Hepatic stellate cell (primary cell): Measurements from ENCODE around the gene INSC.
A peak's percentile ranks its signal among the peaks of the same experiment; 100 is the strongest.

Source experiments
- DNase-seq: peaks from one replicate; pipeline ENCODE4 v3.0.0; 2011; ENCODE audit warnings: low spot score

Gene INSC

DNA sequence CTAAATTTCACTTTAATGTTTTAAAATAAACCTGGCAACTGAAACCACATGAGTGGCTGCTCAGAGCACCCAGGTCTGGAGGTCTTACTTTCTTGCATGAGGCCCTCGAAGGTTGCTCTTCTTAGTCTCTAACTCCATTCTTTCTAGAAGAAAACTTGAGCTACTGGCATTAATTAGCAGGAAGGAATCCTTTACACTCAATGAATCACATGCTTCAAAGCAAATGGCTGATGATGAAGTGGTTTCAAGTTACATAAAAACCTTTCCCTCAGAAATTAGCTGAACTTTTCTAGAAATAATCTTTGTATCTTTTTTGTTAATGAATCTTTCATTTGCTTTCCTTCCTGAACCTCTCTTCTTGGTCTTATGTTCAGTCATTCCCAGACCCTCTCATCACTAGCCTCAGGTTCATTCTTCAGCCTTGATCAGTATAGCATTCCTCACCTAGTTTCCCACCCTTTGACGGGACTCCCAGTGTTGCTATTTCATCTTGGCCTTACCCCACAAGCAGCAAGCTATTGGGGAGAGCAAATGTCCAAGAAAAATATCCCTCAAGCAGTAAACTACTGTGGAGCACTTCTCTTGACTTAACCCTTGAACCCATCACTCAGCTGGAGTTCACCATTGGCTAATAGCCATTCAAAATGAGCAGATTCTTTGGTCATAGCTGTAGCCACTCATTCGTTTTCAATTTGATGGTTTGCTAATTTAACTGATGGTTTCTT is 75.1 kb downstream of the INSC start:
- DNase-seq, result no peak

DNA sequence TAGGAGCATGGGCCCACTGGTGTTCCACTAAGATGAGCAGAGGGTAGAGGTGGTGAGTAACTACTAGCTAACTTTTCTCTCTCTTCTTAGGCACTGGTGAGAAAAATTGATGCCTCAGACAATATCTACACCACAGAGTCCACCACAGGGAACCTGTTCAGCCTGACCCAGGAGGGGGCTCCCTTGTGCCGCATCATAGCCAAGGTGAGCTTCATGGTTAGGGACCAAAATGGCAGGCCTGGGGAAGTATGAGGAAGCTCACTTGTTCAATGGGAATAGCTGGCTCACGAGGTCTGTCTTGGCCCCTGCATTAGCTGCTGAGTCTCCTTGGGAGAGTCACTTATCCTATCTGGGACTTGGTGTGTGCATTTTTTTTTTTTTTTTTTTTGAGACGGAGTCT is 75.9 kb downstream of the INSC start:
- no peak for DNase-seq

DNA sequence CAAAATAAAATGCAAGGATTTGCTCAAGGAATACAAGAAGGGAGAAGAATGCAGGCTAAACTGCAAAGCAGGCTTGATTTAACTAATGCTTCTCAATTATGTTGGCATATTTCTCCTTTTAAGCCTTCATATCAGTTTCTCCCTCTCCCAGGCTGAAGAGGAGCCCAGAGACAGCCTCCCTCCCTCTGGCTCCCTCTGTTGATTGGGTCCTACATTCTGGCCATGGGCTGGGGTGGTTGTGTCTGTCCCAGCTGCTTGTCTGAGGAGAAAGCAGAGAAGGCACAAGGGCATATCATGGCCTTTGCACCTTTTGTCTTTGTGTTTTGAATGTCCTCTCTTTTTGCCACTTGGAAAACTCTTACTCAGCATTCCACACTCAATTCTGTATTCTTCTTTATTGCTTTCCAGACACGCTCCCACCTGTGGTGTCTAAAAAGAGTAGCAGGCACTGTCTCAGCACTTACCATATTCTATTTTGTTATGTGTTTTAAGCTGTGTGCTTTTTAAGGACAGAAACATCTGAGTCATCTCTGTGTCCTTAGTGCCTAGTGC is 77.4 kb downstream of the INSC start:
- no peak for DNase-seq

- DNase-seq, result no peak
Observed at GRCh38 chr11:15194671-15195415, 80.1 kb downstream of the INSC start.

DNA sequence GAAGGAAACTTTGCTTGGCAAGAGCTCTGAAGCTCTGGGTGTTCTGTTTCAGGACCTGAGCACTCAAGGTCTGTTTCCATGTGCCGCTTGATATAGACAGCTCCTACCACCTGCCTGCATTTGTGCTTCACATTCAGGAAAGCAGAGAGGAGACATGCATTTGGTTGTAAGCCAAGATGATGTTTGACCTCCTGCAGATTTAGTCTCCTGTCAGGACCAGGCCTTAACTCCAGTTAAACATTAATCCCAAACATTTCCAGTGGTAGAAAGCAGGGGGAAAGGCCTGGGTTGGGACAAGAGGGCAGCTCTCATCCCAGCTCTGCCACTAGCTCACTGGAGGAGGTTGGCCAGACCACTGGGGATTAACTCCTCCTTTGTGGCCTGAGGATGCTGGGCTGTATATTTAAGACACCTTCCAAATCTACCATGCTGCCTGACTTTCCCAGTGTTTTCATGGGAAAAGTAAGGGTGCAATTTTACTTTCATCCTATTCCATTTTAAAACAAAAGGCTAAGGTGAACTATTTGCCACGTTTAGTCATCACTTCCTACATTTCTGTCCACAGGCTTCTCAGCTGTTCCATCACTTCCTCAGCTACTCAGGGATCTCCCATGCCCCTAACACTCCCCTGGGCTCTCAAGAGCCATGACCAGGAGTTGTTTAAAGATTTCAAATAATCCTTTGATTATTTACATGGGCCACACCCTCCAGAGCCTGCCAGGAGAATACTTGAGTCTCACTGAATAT is 80.9 kb downstream of the INSC start:
- no peak for DNase-seq

GRCh38 chr11:15196704-15197103 is 82.0 kb downstream of the INSC start:
- no peak for DNase-seq

DNA sequence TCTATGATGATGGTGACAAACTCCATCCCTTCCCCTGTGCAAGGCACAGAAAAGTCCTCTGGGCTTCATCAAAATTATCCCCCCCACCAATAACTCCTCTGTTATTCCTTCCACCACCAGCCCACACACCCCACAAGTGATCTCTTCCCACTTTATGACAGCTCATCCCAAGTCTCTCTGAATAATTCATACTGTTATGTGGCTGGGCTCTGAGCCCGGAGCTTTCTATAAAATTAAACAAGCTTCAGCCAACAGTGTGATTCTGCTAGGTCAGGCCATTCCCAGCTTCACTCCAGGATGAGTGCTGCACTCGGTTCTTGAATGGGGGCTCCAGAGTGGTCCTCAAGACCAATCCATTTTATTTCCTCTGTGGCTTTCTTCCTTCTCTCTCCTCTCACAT is 83.0 kb downstream of the INSC start:
- DNase-seq, result no peak

- DNase-seq, result no peak
Observed at GRCh38 chr11:15198284-15198683, 83.6 kb downstream of the INSC start.

- no peak for DNase-seq
Observed at GRCh38 chr11:15199693-15200092, 85.0 kb downstream of the INSC start.

DNA sequence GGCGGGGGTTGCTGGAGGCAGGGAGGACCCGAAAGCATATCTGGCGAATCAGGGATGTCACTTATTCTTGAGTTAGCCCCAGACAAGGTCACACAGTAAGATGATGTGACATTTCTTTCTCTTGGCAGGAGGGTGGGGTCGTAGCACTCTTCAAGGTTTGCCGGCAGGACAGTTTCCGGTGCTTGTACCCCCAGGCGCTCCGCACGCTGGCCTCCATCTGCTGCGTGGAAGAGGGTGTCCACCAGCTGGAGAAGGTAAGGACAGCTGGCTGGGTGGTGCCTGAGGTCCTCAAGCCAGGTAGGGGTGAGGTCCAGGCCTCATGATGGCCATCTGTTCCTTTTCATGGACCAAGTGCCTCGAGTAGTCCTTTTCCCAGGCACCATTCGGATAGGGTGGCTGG is 86.0 kb downstream of the INSC start:
- DNase-seq, result no peak

DNA sequence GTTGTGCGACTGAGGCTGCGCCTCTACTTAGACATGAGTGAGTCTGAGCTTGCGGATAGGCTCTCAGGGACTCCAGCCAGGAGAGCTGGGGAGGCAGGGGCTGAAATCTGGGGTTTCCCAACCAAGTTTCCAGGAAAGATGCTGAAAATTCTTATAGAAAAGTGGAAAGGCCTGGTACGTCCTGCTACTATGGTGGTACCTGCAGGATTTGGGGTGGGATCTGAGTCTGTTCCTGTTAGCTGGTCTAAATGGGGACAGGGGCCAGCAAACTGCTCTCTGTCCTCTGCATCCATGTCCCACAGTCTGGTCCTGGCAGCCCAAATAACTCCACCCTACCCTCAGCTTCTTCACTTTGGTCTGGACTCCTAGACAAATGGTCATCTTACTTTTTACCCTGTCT is 86.9 kb downstream of the INSC start:
- no peak for DNase-seq

- no peak for DNase-seq
Observed at GRCh38 chr11:15202626-15203025, 87.9 kb downstream of the INSC start.

DNA sequence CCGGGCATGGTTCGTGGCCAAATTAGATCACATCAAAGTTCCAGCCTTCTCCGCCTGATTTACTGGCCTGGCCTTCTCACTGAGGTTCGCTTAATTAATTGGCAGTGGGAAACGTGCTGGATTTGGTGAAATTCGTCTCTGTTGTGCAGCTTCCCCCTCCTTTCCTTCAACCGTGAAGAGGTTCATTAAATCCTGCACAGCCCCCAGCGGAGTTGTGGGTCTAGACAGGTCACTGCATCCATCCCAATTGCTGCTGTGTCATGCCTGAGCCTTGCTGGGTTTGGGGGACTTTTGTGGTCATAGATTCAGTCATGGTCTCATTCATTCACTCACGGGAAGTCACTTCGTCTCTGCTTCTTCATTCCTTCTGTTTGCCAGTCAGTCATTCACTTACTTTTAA is 90.0 kb downstream of the INSC start:
- no peak for DNase-seq

GRCh38 chr11:15206791-15207190 is 92.1 kb downstream of the INSC start:
- no peak for DNase-seq

DNA sequence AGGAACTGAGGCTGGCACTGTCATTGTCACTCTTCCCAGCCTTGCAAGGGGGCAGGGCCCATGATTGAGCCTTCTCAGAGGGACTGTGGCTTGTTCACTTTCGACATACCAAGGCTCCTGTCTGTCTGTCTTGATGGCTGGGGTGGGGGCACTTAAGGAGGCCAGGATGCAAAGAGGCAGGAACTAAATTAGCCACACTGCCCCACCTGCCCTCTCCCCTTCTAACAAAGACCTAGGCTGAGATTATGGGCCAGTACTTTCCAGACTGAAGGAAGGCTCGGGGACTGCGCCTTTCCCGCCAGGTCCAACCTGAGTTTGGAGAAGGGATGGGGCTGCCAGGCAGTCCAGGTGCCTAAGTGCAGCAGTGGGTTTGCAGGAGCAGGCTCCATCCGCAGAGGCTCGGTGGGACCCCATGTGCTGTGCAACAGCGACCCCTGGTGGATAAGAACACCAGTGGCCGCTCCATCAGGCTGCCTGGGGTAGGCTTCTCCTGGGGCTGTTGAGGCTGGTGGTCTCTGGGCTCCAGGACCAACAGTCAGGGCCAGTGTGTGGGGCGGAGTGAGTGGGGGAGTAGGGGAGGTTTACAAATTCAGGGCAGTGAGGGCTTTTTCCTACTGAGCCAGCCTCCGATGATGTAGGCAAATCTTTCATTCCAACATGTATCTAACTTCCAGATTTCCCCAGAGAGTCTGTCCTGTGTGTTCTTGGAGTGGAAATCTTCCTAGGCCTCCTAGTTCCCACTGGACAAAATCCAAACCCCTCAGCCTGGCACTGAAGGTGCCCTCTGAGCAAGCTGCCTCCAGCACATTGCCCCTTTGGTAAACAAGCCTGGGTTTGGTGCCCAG is 93.9 kb downstream of the INSC start:
- peak; percentile 83 for DNase-seq

- no peak for DNase-seq
Observed at GRCh38 chr11:15212876-15213275, 98.2 kb downstream of the INSC start.

DNA sequence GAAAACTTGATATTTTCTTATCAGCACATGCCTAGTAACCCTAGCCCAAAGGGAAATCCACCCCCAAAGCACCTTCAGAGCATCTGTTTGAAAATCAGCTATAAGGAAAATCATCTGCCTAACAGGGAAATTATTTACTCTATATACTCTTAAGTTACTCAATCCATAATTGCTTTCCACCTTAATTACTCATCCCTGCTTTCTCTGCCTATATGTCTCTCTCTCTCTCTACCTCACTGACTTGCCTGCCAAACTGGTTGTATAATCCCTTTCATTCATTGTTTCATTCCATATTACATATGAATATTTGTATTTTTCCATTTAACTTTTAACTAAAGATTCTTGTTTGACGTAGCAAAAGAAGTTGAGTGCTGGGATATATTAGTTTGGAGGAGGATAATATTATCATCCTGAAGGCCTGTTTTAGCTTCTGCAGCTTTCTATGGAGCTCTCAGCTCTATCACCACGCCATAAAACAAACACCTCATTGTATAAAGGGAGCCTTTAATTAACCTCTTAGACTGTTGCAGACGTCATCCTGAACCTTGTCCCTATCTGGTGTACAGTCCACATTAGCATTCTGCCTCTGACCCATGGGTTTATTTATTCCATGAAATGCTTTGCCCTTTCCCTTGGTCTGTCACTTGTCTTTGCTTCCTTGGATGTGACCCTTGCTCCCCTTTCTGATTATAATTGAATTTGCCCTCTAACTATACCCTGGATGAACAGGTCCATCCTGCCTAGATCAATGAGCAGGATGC is 98.9 kb downstream of the INSC start:
- no peak for DNase-seq

GRCh38 chr11:15215005-15215404 is 100.3 kb downstream of the INSC start:
- no peak for DNase-seq

- DNase-seq, result no peak
Observed at GRCh38 chr11:15216678-15217077, 102.0 kb downstream of the INSC start.

DNA sequence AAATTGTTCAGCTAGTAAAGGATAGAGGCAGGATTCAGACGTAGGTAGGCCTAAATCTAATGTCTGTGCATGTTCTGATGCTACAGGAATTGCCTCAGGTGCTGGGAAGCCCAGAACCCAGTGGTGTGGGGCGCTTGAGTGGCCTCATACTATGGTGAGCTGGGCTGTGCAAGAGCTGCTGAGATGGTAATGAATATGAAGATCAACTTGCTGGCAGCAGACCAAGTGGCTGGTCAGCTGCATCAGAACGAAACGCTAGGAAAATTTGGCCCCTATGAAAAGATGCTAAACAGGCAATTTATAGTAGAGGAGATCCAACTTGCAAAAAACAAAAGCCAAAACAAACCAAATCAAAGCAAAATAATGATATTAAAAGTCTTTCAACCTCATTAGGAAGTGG is 102.7 kb downstream of the INSC start:
- no peak for DNase-seq

DNA sequence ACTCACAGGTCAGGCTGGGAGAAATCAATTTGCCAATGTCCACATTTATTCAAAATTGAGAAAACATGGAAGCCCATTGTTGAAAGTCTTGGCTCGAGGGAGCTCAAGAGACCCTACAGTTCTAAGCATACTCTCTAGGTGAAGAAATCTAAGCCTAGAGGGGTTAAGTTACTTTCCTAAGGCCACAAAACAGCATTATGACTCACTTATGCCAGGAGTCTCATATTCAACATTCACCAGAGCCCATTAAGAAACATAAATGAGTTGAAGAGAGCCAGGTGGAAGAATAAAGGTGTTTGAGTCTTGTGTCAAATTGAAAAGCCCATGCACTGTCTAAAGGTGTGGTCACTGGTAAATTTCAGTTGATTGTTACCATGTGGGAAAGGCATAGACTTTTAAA is 108.1 kb downstream of the INSC start:
- DNase-seq, result no peak
